Measurements from ENCODE around the gene AMH. TPM values are rescaled to one million over a fixed set of nuclear protein-coding genes. Genes with fewer than 3 reads are reported as not detected.

Gene AMH
- total and polyA plus RNA-seq, 2 experiments from 2014 or later: 1.9 to 6.8 TPM

DNA sequence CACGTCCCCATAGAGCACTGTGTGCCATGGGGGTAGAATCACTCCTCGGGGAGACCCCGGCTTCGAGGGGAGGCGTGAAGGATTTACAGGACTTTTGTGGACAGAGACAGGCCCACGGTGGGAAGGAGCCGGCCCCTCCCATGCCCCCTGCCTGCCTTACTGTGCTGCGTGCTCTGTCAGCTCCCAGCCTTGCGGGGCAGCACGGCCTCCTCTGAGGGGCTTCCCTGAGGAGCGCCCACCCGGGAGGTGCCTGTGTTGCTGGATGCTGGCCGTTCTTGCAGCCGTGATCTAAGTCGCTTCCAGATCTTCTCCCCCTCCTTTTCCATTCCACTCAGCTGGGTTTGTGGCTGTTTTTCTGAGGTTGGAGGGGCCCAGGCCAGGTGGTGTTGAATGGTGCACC is 42.1 kb upstream of the AMH start:
- Mint-ChIP-seq H3K4me1 (peaks cover 3% of the 10 kb centered on the region; the same call in 2 of the 3 replicates), H3K27ac (no peak overlapping the region), H3K4me3 (no peak overlapping the region), H3K36me3 (ENCODE audit: low read depth) (peaks cover 38% of the 10 kb centered on the region), H3K27me3 (ENCODE audit: insufficient read depth, low read depth, poor library complexity) (no peaks in the 10 kb centered on the region), H3K9me3 (no peaks in the 10 kb centered on the region; the same call in 2 of the 3 replicates)
- Histone ChIP-seq H4K20me1 (replicated peaks; ENCODE audit: insufficient read depth) (0 out of 2 replicates have a peak, but pooled peaks cover 6% of the 10 kb centered on the region), H3K4me2 (no peak overlapping the region), H3K79me2 (replicated peaks; ENCODE audit: insufficient read depth) (0 out of 2 replicates have a peak, but pooled peaks cover 4% of the 10 kb centered on the region), H2AFZ (no peak overlapping the region), H3K4me1 (ENCODE audit: insufficient read depth) (peaks cover 5% of the 10 kb centered on the region; the same call in 1 of the 2 replicates), H3K27ac (ENCODE audit: low read depth) (no peak overlapping the region), H3K27me3 (ENCODE audit: insufficient read depth) (no peaks in the 10 kb centered on the region), H3F3A (replicated peaks; ENCODE audit: low read depth) (no peaks in the 10 kb centered on the region), H3K9me2 (ENCODE audit: insufficient read depth) (no peaks in the 10 kb centered on the region), H3K36me3 (ENCODE audit: insufficient read depth) (peaks cover 5% of the 10 kb centered on the region; the same call in 1 of the 2 replicates), H3K4me3 (no peak overlapping the region)
- DNase-seq (ENCODE audit: low spot score): no peak
- no peak for ATAC-seq
- no peak for TF ChIP-seq NANOG (IDR thresholded peaks at IDR 0.05; ENCODE audit: borderline replicate concordance)
- no peak for TF ChIP-seq POLR2AphosphoS5 (IDR thresholded peaks at IDR 0.05; ENCODE audit: low read depth)

DNA sequence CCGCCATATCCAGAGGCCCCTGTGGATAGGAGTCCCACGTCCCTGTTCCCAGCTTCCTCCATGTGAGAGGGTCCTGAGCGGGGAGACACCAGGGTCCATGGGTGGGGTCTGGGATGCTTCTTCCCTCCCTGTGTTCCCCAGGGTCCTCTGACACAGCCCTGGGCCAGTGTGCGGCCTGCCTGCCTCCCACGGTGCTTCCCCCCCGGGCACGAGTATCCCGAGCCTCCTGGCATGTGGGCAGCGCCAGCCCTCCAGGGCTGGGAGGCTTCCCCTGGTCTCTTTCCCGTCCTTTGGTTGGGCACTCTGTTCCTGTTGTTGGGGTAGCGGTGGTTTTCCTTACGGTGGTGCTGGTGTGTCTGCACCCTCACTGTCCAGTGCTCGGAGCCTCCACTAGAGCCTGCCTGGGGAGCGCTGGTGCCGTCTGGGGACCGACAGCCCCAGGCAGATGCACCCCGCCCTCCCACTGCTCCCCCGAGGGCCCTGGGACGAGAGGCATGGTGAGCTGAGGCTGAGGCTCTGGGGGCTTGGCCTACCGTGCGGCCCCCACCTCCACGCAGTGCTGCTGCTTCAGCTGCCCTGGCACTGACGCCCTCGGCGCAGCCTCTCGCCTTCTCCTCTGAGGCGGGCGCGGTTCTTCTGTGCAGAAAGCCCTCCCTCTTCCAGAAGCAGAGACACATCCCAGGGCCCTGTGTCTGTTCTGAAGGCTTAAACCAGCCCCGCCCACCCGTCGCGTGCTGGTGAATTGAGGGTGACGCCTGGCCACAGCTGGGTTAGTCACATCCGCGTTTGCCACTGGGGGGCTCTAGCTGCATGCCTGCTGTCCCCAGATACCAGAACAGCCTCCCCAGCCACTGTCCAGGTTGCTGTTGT is 40.9 kb upstream of the AMH start:
- peak; percentile 78 for ATAC-seq
- H3K4me2 ChIP-seq: no peak overlapping the region

More for the DNA sequence above, 40.9 kb upstream of the AMH start:
- Mint-ChIP-seq H3K27ac (no peak overlapping the region), H3K9me3 (no peaks in the 10 kb centered on the region; the same call in 2 of the 3 replicates), H3K36me3 (ENCODE audit: low read depth) (peaks cover 34% of the 10 kb centered on the region), H3K4me3 (no peak overlapping the region), H3K4me1 (peaks cover 3% of the 10 kb centered on the region; the same call in 2 of the 3 replicates), H3K27me3 (ENCODE audit: insufficient read depth, low read depth, poor library complexity) (no peaks in the 10 kb centered on the region)
- Histone ChIP-seq H3K4me1 (ENCODE audit: insufficient read depth) (peaks cover 5% of the 10 kb centered on the region; the same call in 1 of the 2 replicates), H3K27ac (ENCODE audit: low read depth) (peak overlapping the region; percentile 50; the same call in 1 of the 2 replicates), H3K36me3 (ENCODE audit: insufficient read depth) (peaks cover 6% of the 10 kb centered on the region; the same call in 1 of the 2 replicates), H3K4me3 (no peak overlapping the region), H2AFZ (no peak overlapping the region), H3K27me3 (ENCODE audit: insufficient read depth) (no peaks in the 10 kb centered on the region), H3F3A (replicated peaks; ENCODE audit: low read depth) (no peaks in the 10 kb centered on the region), H3K9me2 (ENCODE audit: insufficient read depth) (no peaks in the 10 kb centered on the region), H4K20me1 (replicated peaks; ENCODE audit: insufficient read depth) (0 out of 2 replicates have a peak, but pooled peaks cover 10% of the 10 kb centered on the region), H3K79me2 (replicated peaks; ENCODE audit: insufficient read depth) (0 out of 2 replicates have a peak, but pooled peaks cover 4% of the 10 kb centered on the region)
- DNase-seq (ENCODE audit: low spot score): peak; percentile 75
- TF ChIP-seq, protein P1, sequence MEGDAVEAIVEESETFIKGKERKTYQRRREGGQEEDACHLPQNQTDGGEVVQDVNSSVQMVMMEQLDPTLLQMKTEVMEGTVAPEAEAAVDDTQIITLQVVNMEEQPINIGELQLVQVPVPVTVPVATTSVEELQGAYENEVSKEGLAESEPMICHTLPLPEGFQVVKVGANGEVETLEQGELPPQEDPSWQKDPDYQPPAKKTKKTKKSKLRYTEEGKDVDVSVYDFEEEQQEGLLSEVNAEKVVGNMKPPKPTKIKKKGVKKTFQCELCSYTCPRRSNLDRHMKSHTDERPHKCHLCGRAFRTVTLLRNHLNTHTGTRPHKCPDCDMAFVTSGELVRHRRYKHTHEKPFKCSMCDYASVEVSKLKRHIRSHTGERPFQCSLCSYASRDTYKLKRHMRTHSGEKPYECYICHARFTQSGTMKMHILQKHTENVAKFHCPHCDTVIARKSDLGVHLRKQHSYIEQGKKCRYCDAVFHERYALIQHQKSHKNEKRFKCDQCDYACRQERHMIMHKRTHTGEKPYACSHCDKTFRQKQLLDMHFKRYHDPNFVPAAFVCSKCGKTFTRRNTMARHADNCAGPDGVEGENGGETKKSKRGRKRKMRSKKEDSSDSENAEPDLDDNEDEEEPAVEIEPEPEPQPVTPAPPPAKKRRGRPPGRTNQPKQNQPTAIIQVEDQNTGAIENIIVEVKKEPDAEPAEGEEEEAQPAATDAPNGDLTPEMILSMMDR (conservative IDR thresholded peaks at IDR 0.05; ENCODE audit: low read depth in 2 of 2): peak; percentile 13 to 61; a peak in 2 of 4 replicates
- TF ChIP-seq EZH2phosphoT487 (IDR thresholded peaks at IDR 0.05; ENCODE audit: unreplicated experiment): no peak
- no peak for TF ChIP-seq ZNF114 (CRISPR knock-in tag; IDR thresholded peaks at IDR 0.05)
- TF ChIP-seq JUNB (IDR thresholded peaks at IDR 0.05; ENCODE audit: unreplicated experiment): no peak
- TF ChIP-seq, protein P2, sequence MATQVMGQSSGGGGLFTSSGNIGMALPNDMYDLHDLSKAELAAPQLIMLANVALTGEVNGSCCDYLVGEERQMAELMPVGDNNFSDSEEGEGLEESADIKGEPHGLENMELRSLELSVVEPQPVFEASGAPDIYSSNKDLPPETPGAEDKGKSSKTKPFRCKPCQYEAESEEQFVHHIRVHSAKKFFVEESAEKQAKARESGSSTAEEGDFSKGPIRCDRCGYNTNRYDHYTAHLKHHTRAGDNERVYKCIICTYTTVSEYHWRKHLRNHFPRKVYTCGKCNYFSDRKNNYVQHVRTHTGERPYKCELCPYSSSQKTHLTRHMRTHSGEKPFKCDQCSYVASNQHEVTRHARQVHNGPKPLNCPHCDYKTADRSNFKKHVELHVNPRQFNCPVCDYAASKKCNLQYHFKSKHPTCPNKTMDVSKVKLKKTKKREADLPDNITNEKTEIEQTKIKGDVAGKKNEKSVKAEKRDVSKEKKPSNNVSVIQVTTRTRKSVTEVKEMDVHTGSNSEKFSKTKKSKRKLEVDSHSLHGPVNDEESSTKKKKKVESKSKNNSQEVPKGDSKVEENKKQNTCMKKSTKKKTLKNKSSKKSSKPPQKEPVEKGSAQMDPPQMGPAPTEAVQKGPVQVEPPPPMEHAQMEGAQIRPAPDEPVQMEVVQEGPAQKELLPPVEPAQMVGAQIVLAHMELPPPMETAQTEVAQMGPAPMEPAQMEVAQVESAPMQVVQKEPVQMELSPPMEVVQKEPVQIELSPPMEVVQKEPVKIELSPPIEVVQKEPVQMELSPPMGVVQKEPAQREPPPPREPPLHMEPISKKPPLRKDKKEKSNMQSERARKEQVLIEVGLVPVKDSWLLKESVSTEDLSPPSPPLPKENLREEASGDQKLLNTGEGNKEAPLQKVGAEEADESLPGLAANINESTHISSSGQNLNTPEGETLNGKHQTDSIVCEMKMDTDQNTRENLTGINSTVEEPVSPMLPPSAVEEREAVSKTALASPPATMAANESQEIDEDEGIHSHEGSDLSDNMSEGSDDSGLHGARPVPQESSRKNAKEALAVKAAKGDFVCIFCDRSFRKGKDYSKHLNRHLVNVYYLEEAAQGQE (IDR thresholded peaks at IDR 0.05; ENCODE audit: unreplicated experiment): no peak

Measured in GM23338 (cell line).